Stomach (tissue), 4 donors: Measurements from ENCODE around the gene ETS2.

Experiments
- EP300 ChIP-seq: sonication (generic); formaldehyde crosslinking; IDR thresholded peaks from one replicate; pipeline ENCODE4 v1.6.1; 2017; ENCODE audit warnings: antibody characterized with exemption
- POLR2A ChIP-seq, 4 donors: fragments of 450-650 bp; IDR thresholded peaks; one replicate each; pipeline ENCODE4 v1.6.1; 2016; ENCODE audit warnings: antibody characterized with exemption in 4 of 4, control low read depth in 2 of 4, mild to moderate bottlenecking in 1 of 4, moderate library complexity in 1 of 4
- TF ChIP-seq, protein P1 (sequence below), 7 experiments: fragments of 450-650 bp in 4 of 7; fragments of 200-600 bp in 3 of 7; sonication (generic) in 3 of 7; IDR thresholded peaks; one replicate each; pipeline ENCODE4 v1.5.1; 2016 to 2019; ENCODE audit warnings: antibody characterized with exemption in 7 of 7, control low read depth in 2 of 7, mild to moderate bottlenecking in 1 of 7

- TF ChIP-seq POLR2A (IDR thresholded peaks at IDR 0.05) = no peak
- TF ChIP-seq, protein P1, sequence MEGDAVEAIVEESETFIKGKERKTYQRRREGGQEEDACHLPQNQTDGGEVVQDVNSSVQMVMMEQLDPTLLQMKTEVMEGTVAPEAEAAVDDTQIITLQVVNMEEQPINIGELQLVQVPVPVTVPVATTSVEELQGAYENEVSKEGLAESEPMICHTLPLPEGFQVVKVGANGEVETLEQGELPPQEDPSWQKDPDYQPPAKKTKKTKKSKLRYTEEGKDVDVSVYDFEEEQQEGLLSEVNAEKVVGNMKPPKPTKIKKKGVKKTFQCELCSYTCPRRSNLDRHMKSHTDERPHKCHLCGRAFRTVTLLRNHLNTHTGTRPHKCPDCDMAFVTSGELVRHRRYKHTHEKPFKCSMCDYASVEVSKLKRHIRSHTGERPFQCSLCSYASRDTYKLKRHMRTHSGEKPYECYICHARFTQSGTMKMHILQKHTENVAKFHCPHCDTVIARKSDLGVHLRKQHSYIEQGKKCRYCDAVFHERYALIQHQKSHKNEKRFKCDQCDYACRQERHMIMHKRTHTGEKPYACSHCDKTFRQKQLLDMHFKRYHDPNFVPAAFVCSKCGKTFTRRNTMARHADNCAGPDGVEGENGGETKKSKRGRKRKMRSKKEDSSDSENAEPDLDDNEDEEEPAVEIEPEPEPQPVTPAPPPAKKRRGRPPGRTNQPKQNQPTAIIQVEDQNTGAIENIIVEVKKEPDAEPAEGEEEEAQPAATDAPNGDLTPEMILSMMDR (IDR thresholded peaks at IDR 0.05) = no peak
- TF ChIP-seq EP300 = no peak
Measured at GRCh38 chr21:38770660-38771059, 35.1 kb upstream of the ETS2 start.
